ENCODE results near the gene TIAM2. TPM values are rescaled to one million over a fixed set of nuclear protein-coding genes. Genes with fewer than 3 reads are reported as not detected.

Gene TIAM2
- total and polyA plus RNA-seq, 9 of the 15 experiments (the other 6 are each of a cell fraction or from before 2014, with no cell fraction given) = 0.73 to 6.5 (median 4.3) TPM

GRCh38 chr6:154993026-154993425, 2.1 kb upstream of the TIAM2 start:
- no peak for FAIRE-seq
- BruUV-seq (replicated peaks) = no TSS peak
- POLR2A ChIA-PET = no interaction called here

DNA sequence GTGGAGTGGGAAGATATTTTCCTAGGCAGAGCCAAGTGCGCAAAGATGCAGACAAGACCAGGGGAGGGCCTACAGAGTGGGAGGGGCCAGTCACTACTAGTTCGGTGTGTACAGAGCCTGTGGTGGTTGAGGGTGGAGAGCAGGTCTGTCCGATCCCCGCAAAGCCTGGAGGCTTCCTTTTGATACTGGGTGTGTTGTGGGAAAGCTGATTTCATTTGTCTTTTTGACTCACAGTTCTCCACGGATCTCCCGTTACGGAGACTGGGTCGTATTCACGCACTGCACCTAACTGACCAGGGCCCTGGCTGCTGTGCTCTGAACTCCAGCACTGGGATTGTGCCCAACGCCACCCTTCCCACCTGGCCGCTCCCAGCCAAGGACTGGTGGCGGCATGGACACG, 1.4 kb upstream of the TIAM2 start:
- no TSS peak for BruUV-seq (replicated peaks)
- Histone ChIP-seq H3K27ac (ENCODE audit: extremely low read depth, low read depth, low read length) (no peak overlapping the region), H3K9me1 (ENCODE audit: control insufficient read depth, insufficient read depth, low read length) (peaks cover 3% of the 10 kb centered on the region), H3K36me3 (ENCODE audit: control insufficient read depth, insufficient read depth, low read length) (no peaks in the 10 kb centered on the region), H3K9me3 (replicated peaks; ENCODE audit: control insufficient read depth, insufficient read depth, low read depth, low read length) (no peaks in the 10 kb centered on the region), H3K4me3 (no peak overlapping the region), H2AFZ (ENCODE audit: low read depth, low read length) (no peak overlapping the region), H3K9ac (ENCODE audit: insufficient read depth in 1 of 2, low read depth in 2 of 2, low read length in 2 of 2) (no peak overlapping the region), H4K20me1 (replicated peaks; ENCODE audit: control insufficient read depth, insufficient read depth, low read length) (no peaks in the 10 kb centered on the region; the same call in 1 of the 2 replicates), H3K4me2 (ENCODE audit: insufficient read depth, low read length) (no peak overlapping the region), H3K79me2 (ENCODE audit: control insufficient read depth, insufficient read depth, low read length) (no peaks in the 10 kb centered on the region), H3K4me1 (replicated peaks in 1 of 2; ENCODE audit: control insufficient read depth in 2 of 2, insufficient read depth in 2 of 2, low read length in 2 of 2) (no peaks in the 10 kb centered on the region; a peak in 2 of 5 replicates), H3K27me3 (ENCODE audit: control insufficient read depth in 2 of 2, insufficient read depth in 2 of 2, low read length in 2 of 2) (peaks cover 12 to 52% of the 10 kb centered on the region in 2 experiments; a peak in 3 of 5 replicates)
- 40% methylated on average over 13 of the region's 13 CpGs for WGBS (ENCODE audit: insufficient coverage, low coverage, missing lambda C conversion rate)
- no peak for TF ChIP-seq ZNF165 (CRISPR knock-in tag; IDR thresholded peaks at IDR 0.05; ENCODE audit: borderline replicate concordance)
- TF ChIP-seq PCBP1 (IDR thresholded peaks at IDR 0.05; ENCODE audit: low read depth, low read length, poor library complexity, severe bottlenecking) = no peak
- no peak for TF ChIP-seq SIN3B (IDR thresholded peaks at IDR 0.05; ENCODE audit: low read depth)
- TF ChIP-seq NBN (IDR thresholded peaks at IDR 0.05; ENCODE audit: low read depth) = no peak
- TF ChIP-seq TOE1 (IDR thresholded peaks at IDR 0.05; ENCODE audit: borderline replicate concordance) = no peak
- no peak for TF ChIP-seq TOE1 (CRISPR knock-in tag; IDR thresholded peaks at IDR 0.05; ENCODE audit: borderline replicate concordance, low read depth)
- TF ChIP-seq, protein P1, sequence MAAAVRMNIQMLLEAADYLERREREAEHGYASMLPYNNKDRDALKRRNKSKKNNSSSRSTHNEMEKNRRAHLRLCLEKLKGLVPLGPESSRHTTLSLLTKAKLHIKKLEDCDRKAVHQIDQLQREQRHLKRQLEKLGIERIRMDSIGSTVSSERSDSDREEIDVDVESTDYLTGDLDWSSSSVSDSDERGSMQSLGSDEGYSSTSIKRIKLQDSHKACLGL (CRISPR knock-in tag; IDR thresholded peaks at IDR 0.05; ENCODE audit: borderline replicate concordance, poor library complexity, severe bottlenecking) = no peak
- TF ChIP-seq MTF1 (CRISPR knock-in tag; IDR thresholded peaks at IDR 0.05; ENCODE audit: borderline replicate concordance) = no peak
- TF ChIP-seq ZBTB9 (CRISPR knock-in tag; IDR thresholded peaks at IDR 0.05) = no peak
- TF ChIP-seq BDP1 (IDR thresholded peaks at IDR 0.05; ENCODE audit: insufficient read depth, insufficient read length) = no peak
- ATAC-seq = 0 out of 3 replicates have a peak, but pooled peaks have one; percentile 33
- CTCF ChIA-PET (ENCODE audit: low intra/inter-chr PET ratio) = no interaction called here
- FAIRE-seq = no peak
- POLR2A ChIA-PET = interaction anchor here (0.7 kb wide), 1 partner anchor 11 kb away, joined by 3 read pairs; no protein-coding TSS in a partner anchor
- in situ Hi-C loops (cut with MboI) (no loop called here), intact Hi-C loops (cut with micrococcal nuclease) (no loop called here)
- no peak for DNase-seq (ENCODE audit: extremely low read depth in 1 of 4, low spot score in 3 of 4)

More at GRCh38 chr6:154993026-154993425, 2.1 kb upstream of the TIAM2 start:
- ATAC-seq (no peak), DNase-seq (ENCODE audit: extremely low read depth in 1 of 4, low spot score in 3 of 4) (no peak)
- H3K9ac ChIP-seq (ENCODE audit: insufficient read depth in 1 of 2, low read depth in 2 of 2, low read length in 2 of 2) = no peak overlapping the region
- CTCF ChIA-PET (ENCODE audit: low intra/inter-chr PET ratio) = no interaction called here
- intact Hi-C loops (cut with micrococcal nuclease) = no loop called here
- no peaks in the 10 kb centered on the region for H3K79me2 ChIP-seq (ENCODE audit: control insufficient read depth, insufficient read depth, low read length)
- peak; percentile 53; the same call in 1 of the 2 replicates for TF ChIP-seq NFIC (IDR thresholded peaks at IDR 0.05)
- TF ChIP-seq, protein P2, sequence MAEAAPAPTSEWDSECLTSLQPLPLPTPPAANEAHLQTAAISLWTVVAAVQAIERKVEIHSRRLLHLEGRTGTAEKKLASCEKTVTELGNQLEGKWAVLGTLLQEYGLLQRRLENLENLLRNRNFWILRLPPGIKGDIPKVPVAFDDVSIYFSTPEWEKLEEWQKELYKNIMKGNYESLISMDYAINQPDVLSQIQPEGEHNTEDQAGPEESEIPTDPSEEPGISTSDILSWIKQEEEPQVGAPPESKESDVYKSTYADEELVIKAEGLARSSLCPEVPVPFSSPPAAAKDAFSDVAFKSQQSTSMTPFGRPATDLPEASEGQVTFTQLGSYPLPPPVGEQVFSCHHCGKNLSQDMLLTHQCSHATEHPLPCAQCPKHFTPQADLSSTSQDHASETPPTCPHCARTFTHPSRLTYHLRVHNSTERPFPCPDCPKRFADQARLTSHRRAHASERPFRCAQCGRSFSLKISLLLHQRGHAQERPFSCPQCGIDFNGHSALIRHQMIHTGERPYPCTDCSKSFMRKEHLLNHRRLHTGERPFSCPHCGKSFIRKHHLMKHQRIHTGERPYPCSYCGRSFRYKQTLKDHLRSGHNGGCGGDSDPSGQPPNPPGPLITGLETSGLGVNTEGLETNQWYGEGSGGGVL (CRISPR knock-in tag; IDR thresholded peaks at IDR 0.05) = no peak
- in situ Hi-C loops (cut with MboI) = no loop called here
- H3K27me3 ChIP-seq (ENCODE audit: control insufficient read depth in 2 of 2, insufficient read depth in 2 of 2, low read length in 2 of 2) = peaks cover 12 to 56% of the 10 kb centered on the region in 2 experiments; a peak in 3 of 5 replicates
- H3K4me3 ChIP-seq = no peak overlapping the region
- H3K9me1 ChIP-seq (ENCODE audit: control insufficient read depth, insufficient read depth, low read length) = peaks cover 3% of the 10 kb centered on the region
- H3K4me1 ChIP-seq (replicated peaks in 1 of 2; ENCODE audit: control insufficient read depth in 2 of 2, insufficient read depth in 2 of 2, low read length in 2 of 2) = no peaks in the 10 kb centered on the region; a peak in 2 of 5 replicates
- H3K27ac ChIP-seq (ENCODE audit: extremely low read depth, low read depth, low read length) = no peak overlapping the region
- 5% methylated on average over 6 of the region's 6 CpGs for whole genome bisulfite sequencing (ENCODE audit: insufficient coverage, low coverage, missing lambda C conversion rate)
- no peaks in the 10 kb centered on the region for H3K36me3 ChIP-seq (ENCODE audit: control insufficient read depth, insufficient read depth, low read length)
- H4K20me1 ChIP-seq (replicated peaks; ENCODE audit: control insufficient read depth, insufficient read depth, low read length) = no peaks in the 10 kb centered on the region; the same call in 1 of the 2 replicates
- H2AFZ ChIP-seq (ENCODE audit: low read depth, low read length) = no peak overlapping the region
- no peak overlapping the region for H3K4me2 ChIP-seq (ENCODE audit: insufficient read depth, low read length)
- H3K9me3 ChIP-seq (replicated peaks; ENCODE audit: control insufficient read depth, insufficient read depth, low read depth, low read length) = no peaks in the 10 kb centered on the region

Data from K562 (cell line).